ENCODE results near the gene TOX2.

The TOX2 gene

GRCh38 chr20:44070139-44070900 lies 155.7 kb downstream of the TOX2 start:
- H3K4me3 Mint-ChIP-seq: peak overlapping the region; percentile 88
- no peaks in the 10 kb centered on the region for H3K9me3 Mint-ChIP-seq (ENCODE audit: low read depth)
- no peaks in the 10 kb centered on the region for H3K27me3 Mint-ChIP-seq
- peak overlapping the region; percentile 89 for H3K27ac Mint-ChIP-seq
- H3K36me3 Mint-ChIP-seq: no peaks in the 10 kb centered on the region
- H3K4me1 Mint-ChIP-seq (ENCODE audit: low read depth): peaks cover 83% of the 10 kb centered on the region

- no peaks in the 10 kb centered on the region for H3K27me3 Mint-ChIP-seq
- no peaks in the 10 kb centered on the region for H3K9me3 Mint-ChIP-seq (ENCODE audit: low read depth)
- no peak overlapping the region for H3K4me3 Mint-ChIP-seq
- H3K36me3 Mint-ChIP-seq: no peaks in the 10 kb centered on the region
- no peak overlapping the region for H3K27ac Mint-ChIP-seq
- H3K4me1 Mint-ChIP-seq (ENCODE audit: low read depth): peaks cover 86% of the 10 kb centered on the region
Observed at GRCh38 chr20:44071057-44071456, 156.4 kb downstream of the TOX2 start.

GRCh38 chr20:44071526-44072111 lies 157.0 kb downstream of the TOX2 start:
- H3K4me3 Mint-ChIP-seq: no peak overlapping the region
- no peak overlapping the region for H3K27ac Mint-ChIP-seq
- peaks cover 85% of the 10 kb centered on the region for H3K4me1 Mint-ChIP-seq (ENCODE audit: low read depth)
- H3K27me3 Mint-ChIP-seq: no peaks in the 10 kb centered on the region
- H3K36me3 Mint-ChIP-seq: no peaks in the 10 kb centered on the region
- no peaks in the 10 kb centered on the region for H3K9me3 Mint-ChIP-seq (ENCODE audit: low read depth)

- no peak overlapping the region for H3K27ac Mint-ChIP-seq
- peak overlapping the region; percentile 9 for H3K4me3 Mint-ChIP-seq
- no peaks in the 10 kb centered on the region for H3K27me3 Mint-ChIP-seq
- no peaks in the 10 kb centered on the region for H3K9me3 Mint-ChIP-seq (ENCODE audit: low read depth)
- no peaks in the 10 kb centered on the region for H3K36me3 Mint-ChIP-seq
- H3K4me1 Mint-ChIP-seq (ENCODE audit: low read depth): peaks cover 79% of the 10 kb centered on the region
Observed at GRCh38 chr20:44072384-44072783, 157.7 kb downstream of the TOX2 start.

GRCh38 chr20:44073011-44073674 lies 158.5 kb downstream of the TOX2 start:
- H3K36me3 Mint-ChIP-seq: no peaks in the 10 kb centered on the region
- H3K27ac Mint-ChIP-seq: no peak overlapping the region
- peaks cover 73% of the 10 kb centered on the region for H3K4me1 Mint-ChIP-seq (ENCODE audit: low read depth)
- H3K27me3 Mint-ChIP-seq: no peaks in the 10 kb centered on the region
- H3K4me3 Mint-ChIP-seq: peak overlapping the region; percentile 12
- no peaks in the 10 kb centered on the region for H3K9me3 Mint-ChIP-seq (ENCODE audit: low read depth)

- H3K4me3 Mint-ChIP-seq: peak overlapping the region; percentile 12
- peaks cover 71% of the 10 kb centered on the region for H3K4me1 Mint-ChIP-seq (ENCODE audit: low read depth)
- H3K27me3 Mint-ChIP-seq: no peaks in the 10 kb centered on the region
- H3K36me3 Mint-ChIP-seq: no peaks in the 10 kb centered on the region
- no peaks in the 10 kb centered on the region for H3K9me3 Mint-ChIP-seq (ENCODE audit: low read depth)
- H3K27ac Mint-ChIP-seq: peak overlapping the region; percentile 7
Observed at GRCh38 chr20:44073675-44074071, 159.0 kb downstream of the TOX2 start.

- Mint-ChIP-seq H3K27ac (no peak overlapping the region), H3K9me3 (ENCODE audit: low read depth) (no peaks in the 10 kb centered on the region), H3K4me1 (ENCODE audit: low read depth) (peaks cover 63% of the 10 kb centered on the region), H3K4me3 (no peak overlapping the region), H3K27me3 (no peaks in the 10 kb centered on the region), H3K36me3 (no peaks in the 10 kb centered on the region)
Observed at GRCh38 chr20:44074252-44075151, 159.8 kb downstream of the TOX2 start.

GRCh38 chr20:44075191-44075949 lies 160.7 kb downstream of the TOX2 start:
- Mint-ChIP-seq H3K27ac (no peak overlapping the region), H3K9me3 (ENCODE audit: low read depth) (no peaks in the 10 kb centered on the region), H3K4me1 (ENCODE audit: low read depth) (peaks cover 57% of the 10 kb centered on the region), H3K27me3 (no peaks in the 10 kb centered on the region), H3K36me3 (no peaks in the 10 kb centered on the region), H3K4me3 (no peak overlapping the region)

GRCh38 chr20:44075950-44076232 lies 161.2 kb downstream of the TOX2 start:
- Mint-ChIP-seq H3K27ac (no peak overlapping the region), H3K9me3 (ENCODE audit: low read depth) (no peaks in the 10 kb centered on the region), H3K27me3 (no peaks in the 10 kb centered on the region), H3K4me3 (no peak overlapping the region), H3K4me1 (ENCODE audit: low read depth) (peaks cover 57% of the 10 kb centered on the region), H3K36me3 (no peaks in the 10 kb centered on the region)

GRCh38 chr20:44079291-44079690 lies 164.6 kb downstream of the TOX2 start:
- H3K4me1 Mint-ChIP-seq (ENCODE audit: low read depth): peaks cover 26% of the 10 kb centered on the region
- no peaks in the 10 kb centered on the region for H3K36me3 Mint-ChIP-seq
- no peaks in the 10 kb centered on the region for H3K27me3 Mint-ChIP-seq
- no peak overlapping the region for H3K4me3 Mint-ChIP-seq
- no peak overlapping the region for H3K27ac Mint-ChIP-seq
- H3K9me3 Mint-ChIP-seq (ENCODE audit: low read depth): no peaks in the 10 kb centered on the region

- Mint-ChIP-seq H3K27ac (no peak overlapping the region), H3K4me3 (no peak overlapping the region), H3K9me3 (ENCODE audit: low read depth) (no peaks in the 10 kb centered on the region), H3K4me1 (ENCODE audit: low read depth) (peaks cover 19% of the 10 kb centered on the region), H3K36me3 (no peaks in the 10 kb centered on the region), H3K27me3 (no peaks in the 10 kb centered on the region)
Observed at GRCh38 chr20:44080064-44080463, 165.4 kb downstream of the TOX2 start.

- H3K27me3 Mint-ChIP-seq: no peaks in the 10 kb centered on the region
- peaks cover 13% of the 10 kb centered on the region for H3K4me1 Mint-ChIP-seq (ENCODE audit: low read depth)
- H3K27ac Mint-ChIP-seq: no peak overlapping the region
- H3K9me3 Mint-ChIP-seq (ENCODE audit: low read depth): no peaks in the 10 kb centered on the region
- no peak overlapping the region for H3K4me3 Mint-ChIP-seq
- H3K36me3 Mint-ChIP-seq: no peaks in the 10 kb centered on the region
Observed at GRCh38 chr20:44080646-44081267, 166.1 kb downstream of the TOX2 start.

- H3K4me3 Mint-ChIP-seq: no peak overlapping the region
- H3K27me3 Mint-ChIP-seq: no peaks in the 10 kb centered on the region
- peaks cover 13% of the 10 kb centered on the region for H3K4me1 Mint-ChIP-seq (ENCODE audit: low read depth)
- no peaks in the 10 kb centered on the region for H3K9me3 Mint-ChIP-seq (ENCODE audit: low read depth)
- H3K27ac Mint-ChIP-seq: no peak overlapping the region
- no peaks in the 10 kb centered on the region for H3K36me3 Mint-ChIP-seq
Observed at GRCh38 chr20:44081476-44081875, 166.8 kb downstream of the TOX2 start.

- H3K4me3 Mint-ChIP-seq: no peak overlapping the region
- peaks cover 13% of the 10 kb centered on the region for H3K4me1 Mint-ChIP-seq (ENCODE audit: low read depth)
- no peaks in the 10 kb centered on the region for H3K9me3 Mint-ChIP-seq (ENCODE audit: low read depth)
- H3K27me3 Mint-ChIP-seq: no peaks in the 10 kb centered on the region
- H3K36me3 Mint-ChIP-seq: no peaks in the 10 kb centered on the region
- H3K27ac Mint-ChIP-seq: peak overlapping the region; percentile 22
Observed at GRCh38 chr20:44081888-44082287, 167.2 kb downstream of the TOX2 start.
